CD8-positive, alpha-beta memory T cell (primary cell): ENCODE measurements around the gene VPS33A. TPM values are rescaled to one million over a fixed set of nuclear protein-coding genes. Genes with fewer than 3 reads are reported as not detected.
A peak's percentile ranks its signal among the peaks of the same experiment; 100 is the strongest.

Experiments
- CTCF ChIA-PET: fragments of 350-600 bp; sonication (Branson Sonifier 250); formaldehyde crosslinking; loops from one replicate; lab custom pipeline; 2021; ENCODE audit warnings: antibody characterized with exemption; lab: Charles Lee
- POLR2A ChIA-PET: fragments of 350-600 bp; sonication (Branson Sonifier 250); formaldehyde crosslinking; loops from one replicate; lab custom pipeline; 2021; ENCODE audit warnings: antibody characterized with exemption; lab: Charles Lee
- DNase-seq, 5 donors: peaks; one replicate each; pipeline versions ENCODE4 v3.0.0 to v3.0.0-alpha.2; 2020 to 2022; ENCODE audit warnings: mixed read lengths in 1 of 5
- H3K27ac ChIP-seq: one replicate; pipeline ENCODE4 v1.7.0; 2013; ENCODE audit warnings: low read depth, mild to moderate bottlenecking, low read length, moderate library complexity
- H3K27me3 ChIP-seq: 2 replicates; pipeline ENCODE4 v1.7.0; 2013; ENCODE audit warnings: low read length, mild to moderate bottlenecking; ENCODE audit not compliant: insufficient read depth, poor library complexity, severe bottlenecking
- H3K36me3 ChIP-seq: 2 replicates; pipeline ENCODE4 v1.7.0; 2013; ENCODE audit warnings: mild to moderate bottlenecking, low read length, moderate library complexity; ENCODE audit not compliant: insufficient read depth
- H3K4me1 ChIP-seq: 2 replicates; pipeline ENCODE4 v1.7.0; 2013; ENCODE audit warnings: mild to moderate bottlenecking, low read length, moderate library complexity; ENCODE audit not compliant: insufficient read depth
- H3K4me3 ChIP-seq: 2 replicates; pipeline ENCODE4 v1.7.0; 2013; ENCODE audit warnings: mild to moderate bottlenecking, low read length
- H3K9me3 ChIP-seq: 2 replicates; pipeline ENCODE4 v1.7.0; 2013; ENCODE audit warnings: mild to moderate bottlenecking, low read length
- H3K27ac Mint-ChIP-seq, 8 donors: one replicate each; pipeline ENCODE4 v1.8.0; 2020 to 2021; ENCODE audit warnings: mixed read lengths in 8 of 8, mild to moderate bottlenecking in 6 of 8, inconsistent platforms in 3 of 8, moderate library complexity in 3 of 8
- H3K27me3 Mint-ChIP-seq, 2 donors: one replicate each; pipeline ENCODE4 v1.8.0; 2020 to 2021; ENCODE audit warnings: mixed read lengths in 2 of 2, mild to moderate bottlenecking in 1 of 2, moderate library complexity in 1 of 2
- H3K36me3 Mint-ChIP-seq, 3 donors: one replicate each; pipeline ENCODE4 v1.8.0; 2020 to 2021; ENCODE audit warnings: mixed read lengths in 3 of 3, inconsistent platforms in 1 of 3, mild to moderate bottlenecking in 1 of 3
- H3K4me1 Mint-ChIP-seq, 3 donors: one replicate each; pipeline ENCODE4 v1.8.0; 2020 to 2021; ENCODE audit warnings: mixed read lengths in 3 of 3, inconsistent platforms in 1 of 3, mild to moderate bottlenecking in 1 of 3
- H3K4me3 Mint-ChIP-seq, 7 donors: one replicate each; pipeline ENCODE4 v1.8.0; 2020 to 2021; ENCODE audit warnings: mixed read lengths in 7 of 7, mild to moderate bottlenecking in 6 of 7, moderate library complexity in 4 of 7, inconsistent platforms in 2 of 7
- H3K9me3 Mint-ChIP-seq, 5 donors: one replicate each; pipeline ENCODE4 v1.8.0; 2020 to 2022; ENCODE audit warnings: mixed read lengths in 5 of 5, mild to moderate bottlenecking in 3 of 5, moderate library complexity in 2 of 5, inconsistent platforms in 1 of 5
- polyA plus RNA-seq: library from polyadenylated mRNA; unstranded; fragments of 300-500 nt; fragmentation: Illumina TruSeq; gene quantifications from one replicate; pipeline ENCODE4 v1.2.3, GENCODE V29; 2021
- total RNA-seq, 2 experiments: library from RNA; stranded (reverse); gene quantifications; one replicate each; pipeline ENCODE4 v1.2.3, GENCODE V29; 2021

VPS33A gene
- total and polyA plus RNA-seq, 3 experiments from 2014 or later = 30.6 to 44.2 (median 43.1) TPM

DNA sequence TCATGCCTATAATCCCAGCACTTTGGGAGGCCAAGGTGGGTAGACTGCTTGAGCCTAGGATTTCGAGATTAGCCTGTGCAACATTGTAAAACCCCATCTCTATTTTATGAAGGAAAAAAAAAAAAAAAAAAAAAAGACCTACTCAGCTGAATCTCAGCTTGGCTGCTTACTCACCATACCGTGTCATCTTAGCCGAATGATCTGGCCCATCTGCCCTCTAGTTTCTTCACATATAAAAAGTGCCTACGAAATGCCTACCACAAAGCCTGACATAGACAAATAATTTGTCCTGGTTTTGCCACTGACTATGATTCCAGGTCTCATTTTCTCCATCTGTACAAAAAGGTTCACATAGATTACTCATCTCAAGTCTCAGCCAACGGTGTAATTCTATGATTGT is 50.5 kb downstream of the VPS33A start:
- Histone ChIP-seq H3K4me3 (no peak overlapping the region), H3K9me3 (no peaks in the 10 kb centered on the region), H3K36me3 (peaks cover 61% of the 10 kb centered on the region), H3K27ac (no peak overlapping the region), H3K4me1 (no peaks in the 10 kb centered on the region), H3K27me3 (no peaks in the 10 kb centered on the region)
- no peaks in the 10 kb centered on the region for H3K27me3 Mint-ChIP-seq
- H3K4me3 Mint-ChIP-seq = no peak overlapping the region
- no peak overlapping the region for H3K27ac Mint-ChIP-seq
- no peaks in the 10 kb centered on the region for H3K9me3 Mint-ChIP-seq
- peaks cover 4 to 83% (median 11%) of the 10 kb centered on the region in 3 donors for H3K36me3 Mint-ChIP-seq
- POLR2A ChIA-PET = interaction anchor here (0.6 to 1.4 kb wide), 3 partner anchors 10 to 29 kb away, joined by 3 to 4 read pairs (median 3); partner anchors contain the start of gene DIABLO
- CTCF ChIA-PET = interaction anchor here (1.1 to 1.3 kb wide), 2 partner anchors 51 kb away, joined by 3 to 4 read pairs; no protein-coding TSS in a partner anchor
- no peak for DNase-seq
- H3K4me1 Mint-ChIP-seq = peaks cover 3 to 11% (median 8%) of the 10 kb centered on the region in 3 donors

DNA sequence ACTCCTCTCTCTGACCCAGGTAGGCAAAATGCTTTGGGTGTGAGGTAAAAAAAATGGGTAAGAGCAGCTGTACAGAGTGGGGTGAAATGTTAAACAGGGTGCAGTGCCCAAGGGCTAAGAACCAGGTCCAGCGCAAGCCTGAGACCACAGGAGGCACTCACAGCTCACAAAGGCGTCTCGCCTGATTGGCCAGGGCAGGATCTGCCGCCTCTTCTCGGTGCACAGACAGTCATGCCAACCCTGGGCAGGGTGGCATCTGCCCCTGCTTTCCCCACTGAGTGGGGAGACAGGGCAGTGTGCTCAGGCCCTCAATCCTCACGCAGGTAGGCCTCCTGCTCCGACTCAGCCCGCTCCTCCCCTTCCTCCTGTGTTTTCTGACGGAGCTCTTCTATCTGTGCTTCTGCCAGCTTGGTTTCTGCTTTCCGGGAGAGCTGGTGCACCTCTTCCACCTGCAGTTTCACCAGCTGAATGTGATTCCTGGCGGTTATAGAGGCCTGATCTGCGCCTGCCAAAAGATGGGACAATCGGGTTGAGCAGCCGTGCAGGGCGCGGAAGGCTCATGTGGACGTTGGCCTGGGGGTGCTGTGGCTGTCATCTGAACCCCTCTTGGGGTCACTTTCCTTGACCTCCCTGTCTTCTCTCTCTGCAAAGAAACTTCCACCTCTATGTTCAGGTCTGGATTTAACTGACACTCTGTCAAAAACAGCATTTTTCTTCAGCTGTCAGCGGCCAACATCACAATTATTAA is 58.0 kb downstream of the VPS33A start:
- Mint-ChIP-seq H3K9me3 (no peaks in the 10 kb centered on the region), H3K36me3 (peaks cover 5 to 52% (median 17%) of the 10 kb centered on the region in 3 donors), H3K4me1 (peaks cover 4 to 16% (median 6%) of the 10 kb centered on the region in 3 donors), H3K4me3 (peak overlapping the region in 2 of 7 donors; percentile 4 to 40), H3K27me3 (no peaks in the 10 kb centered on the region), H3K27ac (no peak overlapping the region)
- no peaks in the 10 kb centered on the region for H3K9me3 ChIP-seq
- ChIA-PET CTCF (interaction anchor here (1.1 to 1.6 kb wide), 3 partner anchors 18 to 59 kb away, joined by 3 read pairs; partner anchors contain the start of gene DIABLO), POLR2A (interaction anchor here (2.0 kb wide), 1 partner anchor 17 kb away, joined by 6 read pairs; the partner anchor contains the start of gene DIABLO)
- no peaks in the 10 kb centered on the region for H3K4me1 ChIP-seq
- no peak overlapping the region for H3K4me3 ChIP-seq
- no peaks in the 10 kb centered on the region for H3K27me3 ChIP-seq
- no peak overlapping the region for H3K27ac ChIP-seq
- DNase-seq = no peak
- H3K36me3 ChIP-seq = peaks cover 26% of the 10 kb centered on the region

DNA sequence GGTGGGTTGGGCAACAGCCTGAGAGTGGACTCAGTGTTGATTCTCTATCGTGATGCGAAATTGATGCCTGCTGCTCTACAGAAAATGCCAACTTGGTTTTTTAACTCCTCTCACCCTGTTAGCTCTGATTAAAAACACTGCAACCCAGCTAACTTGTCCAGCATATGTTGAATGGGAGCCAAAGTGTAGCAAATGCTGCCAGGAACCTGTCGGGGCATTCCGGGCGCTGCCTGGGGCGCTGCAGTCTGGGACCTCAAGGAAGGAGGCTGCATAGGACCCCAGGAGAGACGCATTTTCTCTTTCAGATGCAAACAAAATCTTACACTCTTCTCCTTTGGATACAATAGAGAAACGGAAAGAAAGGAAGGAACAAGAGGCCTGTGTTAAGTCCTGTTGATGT is 58.9 kb downstream of the VPS33A start:
- Mint-ChIP-seq H3K36me3 (peaks cover 5 to 45% (median 17%) of the 10 kb centered on the region in 3 donors), H3K27ac (peak overlapping the region in 1 of 8 donors; percentile 19), H3K4me1 (peaks cover 6 to 24% (median 15%) of the 10 kb centered on the region in 3 donors), H3K9me3 (no peaks in the 10 kb centered on the region), H3K4me3 (no peak overlapping the region), H3K27me3 (no peaks in the 10 kb centered on the region)
- Histone ChIP-seq H3K27me3 (no peaks in the 10 kb centered on the region), H3K27ac (no peak overlapping the region), H3K36me3 (peaks cover 17% of the 10 kb centered on the region), H3K4me1 (peaks cover 7% of the 10 kb centered on the region), H3K9me3 (no peaks in the 10 kb centered on the region), H3K4me3 (no peak overlapping the region)
- ChIA-PET POLR2A (interaction anchor here (0.8 kb wide), 1 partner anchor 18 kb away, joined by 3 read pairs; the partner anchor contains the start of gene DIABLO), CTCF (interaction anchor here (1.1 to 1.6 kb wide), 2 partner anchors 19 to 60 kb away, joined by 3 read pairs; partner anchors contain the start of gene DIABLO)
- no peak for DNase-seq

DNA sequence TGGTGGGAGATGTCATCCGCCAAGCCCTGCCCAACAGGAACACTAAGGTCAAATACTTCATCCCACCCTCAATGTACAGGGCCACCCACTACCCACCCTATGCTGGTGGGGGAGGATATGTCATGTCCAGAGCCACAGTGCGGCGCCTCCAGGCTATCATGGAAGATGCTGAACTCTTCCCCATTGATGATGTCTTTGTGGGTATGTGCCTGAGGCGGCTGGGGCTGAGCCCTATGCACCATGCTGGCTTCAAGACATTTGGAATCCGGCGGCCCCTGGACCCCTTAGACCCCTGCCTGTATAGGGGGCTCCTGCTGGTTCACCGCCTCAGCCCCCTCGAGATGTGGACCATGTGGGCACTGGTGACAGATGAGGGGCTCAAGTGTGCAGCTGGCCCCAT is 59.3 kb downstream of the VPS33A start:
- Mint-ChIP-seq H3K27me3 (no peaks in the 10 kb centered on the region), H3K27ac (peak overlapping the region in 1 of 8 donors; percentile 45), H3K9me3 (no peaks in the 10 kb centered on the region), H3K4me1 (peaks cover 6 to 25% (median 16%) of the 10 kb centered on the region in 3 donors), H3K4me3 (no peak overlapping the region), H3K36me3 (peaks cover 5 to 40% (median 15%) of the 10 kb centered on the region in 3 donors)
- H3K27ac ChIP-seq = no peak overlapping the region
- CTCF ChIA-PET = no interaction called here
- no peaks in the 10 kb centered on the region for H3K27me3 ChIP-seq
- no peak overlapping the region for H3K4me3 ChIP-seq
- POLR2A ChIA-PET = interaction anchor here (0.8 kb wide), 1 partner anchor 19 kb away, joined by 3 read pairs; the partner anchor contains the start of gene DIABLO
- peaks cover 7% of the 10 kb centered on the region for H3K4me1 ChIP-seq
- no peaks in the 10 kb centered on the region for H3K9me3 ChIP-seq
- H3K36me3 ChIP-seq = peaks cover 13% of the 10 kb centered on the region
- no peak for DNase-seq

- POLR2A ChIA-PET = interaction anchor here (1.0 kb wide), 2 partner anchors 10 to 60 kb away, joined by 4 read pairs; partner anchors contain the start of gene VPS33A
- H3K4me1 Mint-ChIP-seq = peaks cover 6 to 25% (median 16%) of the 10 kb centered on the region in 3 donors
- peak overlapping the region in 2 of 8 donors; percentile 45 to 47 for H3K27ac Mint-ChIP-seq
Measured at GRCh38 chr12:122206111-122206881, 60.0 kb downstream of the VPS33A start.

DNA sequence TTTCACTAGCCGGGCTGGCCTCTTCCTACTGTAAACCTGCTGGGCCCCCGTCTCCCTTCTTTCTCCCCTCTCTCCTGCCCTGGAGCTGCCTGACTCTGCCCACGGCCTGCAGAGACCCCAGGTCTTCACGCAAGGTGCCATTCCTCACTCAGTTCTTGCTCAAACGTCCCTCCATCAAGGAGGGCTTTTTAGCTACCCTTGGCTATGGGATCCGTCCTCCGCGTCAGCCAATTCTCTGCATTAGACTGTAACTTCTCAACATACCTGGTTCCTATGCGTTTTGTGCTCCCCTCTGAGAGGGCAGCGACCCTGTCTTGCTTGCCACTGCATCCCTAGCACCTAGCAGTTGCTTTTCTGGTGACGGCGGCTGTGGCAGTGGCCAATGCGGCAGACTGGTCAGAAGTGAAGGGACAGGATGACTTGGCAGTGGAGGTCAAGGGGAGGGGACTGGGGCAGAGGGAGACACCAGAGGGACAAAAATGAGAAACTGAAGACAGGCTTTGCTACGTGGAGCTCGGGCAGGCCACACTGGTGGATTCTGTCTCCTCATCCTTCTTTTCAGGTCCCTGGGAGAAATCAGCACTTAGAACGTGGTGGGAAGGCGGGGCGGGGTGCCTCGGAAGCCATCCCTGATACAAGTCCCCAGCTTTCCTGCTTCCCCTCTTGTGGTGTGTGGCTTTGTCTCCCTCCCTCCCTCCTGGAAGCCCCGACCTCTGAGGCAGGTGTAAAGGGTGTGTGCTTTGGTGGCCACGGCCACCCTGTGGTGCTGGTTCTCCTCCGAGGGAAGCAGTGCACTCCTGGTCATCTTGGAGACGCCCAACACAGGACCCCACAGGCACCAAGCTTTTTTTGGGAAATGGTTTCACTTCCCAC is 61.0 kb downstream of the VPS33A start:
- Mint-ChIP-seq H3K27ac (peak overlapping the region in 4 of 8 donors; percentile 37 to 78 (median 42)), H3K4me1 (peaks cover 6 to 25% (median 16%) of the 10 kb centered on the region in 3 donors), H3K4me3 (peak overlapping the region; percentile 69 to 92 (median 87)), H3K27me3 (peaks cover 0 to 1% of the 10 kb centered on the region in 2 donors), H3K9me3 (no peaks in the 10 kb centered on the region), H3K36me3 (peaks cover 5 to 28% (median 15%) of the 10 kb centered on the region in 3 donors)
- peaks cover 7% of the 10 kb centered on the region for H3K4me1 ChIP-seq
- no peak overlapping the region for H3K4me3 ChIP-seq
- peaks cover 12% of the 10 kb centered on the region for H3K36me3 ChIP-seq
- DNase-seq = no peak
- H3K27me3 ChIP-seq = no peaks in the 10 kb centered on the region
- ChIA-PET CTCF (interaction anchor here (0.8 kb wide), 1 partner anchor 287 kb away, joined by 4 read pairs; the partner anchor contains the start of gene CFAP251), POLR2A (interaction anchor here (1.0 kb wide), 2 partner anchors 11 to 61 kb away, joined by 4 read pairs; partner anchors contain the start of gene VPS33A)
- H3K9me3 ChIP-seq = no peaks in the 10 kb centered on the region
- no peak overlapping the region for H3K27ac ChIP-seq

More at GRCh38 chr12:122206111-122206881, 60.0 kb downstream of the VPS33A start:
- Mint-ChIP-seq H3K9me3 (no peaks in the 10 kb centered on the region), H3K27me3 (peaks cover 0 to 1% of the 10 kb centered on the region in 2 donors), H3K4me3 (peak overlapping the region in 1 of 7 donors; percentile 45), H3K36me3 (peaks cover 5 to 34% (median 15%) of the 10 kb centered on the region in 3 donors)
- peaks cover 7% of the 10 kb centered on the region for H3K4me1 ChIP-seq
- no peak for DNase-seq
- CTCF ChIA-PET = interaction anchor here (0.6 kb wide), 1 partner anchor 293 kb away, joined by 3 read pairs; no protein-coding TSS in a partner anchor
- H3K36me3 ChIP-seq = peaks cover 12% of the 10 kb centered on the region
- H3K4me3 ChIP-seq = no peak overlapping the region
- no peaks in the 10 kb centered on the region for H3K9me3 ChIP-seq
- no peak overlapping the region for H3K27ac ChIP-seq
- H3K27me3 ChIP-seq = no peaks in the 10 kb centered on the region
